Peyer's patch (tissue), 4 donors: ENCODE data around the gene IGF2BP1.

ENCODE experiments used
- CTCF ChIP-seq, 6 experiments: fragments of 450-650 bp in 4 of 6; fragments of 200-600 bp in 2 of 6; sonication (generic) in 1 of 6; IDR thresholded peaks; one replicate each; pipeline ENCODE4 v1.5.1; 2017 to 2019; ENCODE audit warnings: antibody characterized with exemption in 6 of 6, mild to moderate bottlenecking in 3 of 6, moderate library complexity in 1 of 6
- POLR2A ChIP-seq, 2 donors: fragments of 450-650 bp; IDR thresholded peaks; one replicate each; pipeline ENCODE4 v1.5.1; 2017; ENCODE audit warnings: antibody characterized with exemption in 2 of 2, mild to moderate bottlenecking in 2 of 2, moderate library complexity in 2 of 2

DNA sequence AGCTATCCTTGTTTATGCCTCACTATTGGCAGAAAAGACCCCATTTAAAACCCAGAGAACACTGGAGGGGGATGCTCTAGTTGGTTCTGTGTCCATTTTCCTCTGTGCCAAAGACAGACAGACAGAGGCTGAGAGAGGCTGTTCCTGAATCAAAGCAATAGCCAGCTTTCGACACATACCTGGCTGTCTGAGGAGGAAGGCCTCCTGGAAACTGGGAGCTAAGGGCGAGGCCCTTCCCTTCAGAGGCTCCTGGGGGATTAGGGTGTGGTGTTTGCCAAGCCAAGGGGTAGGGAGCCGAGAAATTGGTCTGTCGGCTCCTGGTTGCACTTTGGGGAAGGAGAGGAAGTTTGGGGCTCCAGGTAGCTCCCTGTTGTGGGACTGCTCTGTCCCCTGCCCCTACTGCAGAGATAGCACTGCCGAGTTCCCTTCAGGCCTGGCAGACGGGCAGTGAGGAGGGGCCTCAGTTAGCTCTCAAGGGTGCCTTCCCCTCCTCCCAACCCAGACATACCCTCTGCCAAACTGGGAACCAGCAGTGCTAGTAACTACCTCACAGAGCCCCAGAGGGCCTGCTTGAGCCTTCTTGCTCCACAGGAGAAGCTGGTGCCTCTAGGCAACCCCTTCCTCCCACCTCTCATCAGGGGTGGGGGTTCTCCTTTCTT is 56.1 kb downstream of the IGF2BP1 start:
- TF ChIP-seq CTCF (IDR thresholded peaks at IDR 0.05) (no peak), POLR2A (IDR thresholded peaks at IDR 0.05) (no peak)
